ENCODE data around the gene PABPC1L2A. TPM values are rescaled to one million over a fixed set of nuclear protein-coding genes. Genes with fewer than 3 reads are reported as not detected.
"Not testable (repeated sequence)": the region's sequence is repeated elsewhere in the genome, so short reads cannot be mapped to it uniquely, and the experiment has no call there.

The PABPC1L2A gene
- not detected in 2 replicates for total RNA-seq

DNA sequence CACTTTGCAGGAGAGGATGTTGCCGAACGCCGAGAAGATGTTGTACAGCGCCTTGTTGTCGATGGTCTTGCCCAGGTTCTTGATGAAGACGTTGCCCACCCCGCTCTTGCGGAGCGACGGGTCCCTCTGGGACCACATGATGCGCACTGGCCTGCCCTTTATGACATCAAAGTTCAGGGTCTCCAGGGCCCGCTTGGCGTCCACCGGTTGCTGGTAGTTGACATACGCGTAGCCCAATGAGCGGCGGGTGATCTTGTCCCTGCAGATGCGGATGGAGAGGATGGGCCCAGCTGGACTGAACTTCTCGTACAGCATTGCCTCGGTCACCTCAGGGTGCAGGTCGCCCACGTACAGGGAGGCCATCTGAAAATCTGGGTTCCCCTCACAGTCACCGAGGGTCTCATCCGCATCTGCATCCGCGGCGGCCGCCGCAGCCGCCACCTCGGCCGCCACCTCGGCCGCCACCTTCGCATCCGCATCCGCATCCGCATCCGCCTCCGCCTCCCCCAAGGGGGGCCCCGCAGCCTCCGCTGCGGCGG lies at the start of gene PABPC1L2A:
PABPC1L2A (minus strand) TSS at position 489 of the 539 bp plus-strand sequence; CDS start at position 363, 126 bp downstream.
- DNase-seq (ENCODE audit: low read depth); H3K4me3 ChIP-seq (ENCODE audit: low read depth, low read length): not testable (repeated sequence)

DNA sequence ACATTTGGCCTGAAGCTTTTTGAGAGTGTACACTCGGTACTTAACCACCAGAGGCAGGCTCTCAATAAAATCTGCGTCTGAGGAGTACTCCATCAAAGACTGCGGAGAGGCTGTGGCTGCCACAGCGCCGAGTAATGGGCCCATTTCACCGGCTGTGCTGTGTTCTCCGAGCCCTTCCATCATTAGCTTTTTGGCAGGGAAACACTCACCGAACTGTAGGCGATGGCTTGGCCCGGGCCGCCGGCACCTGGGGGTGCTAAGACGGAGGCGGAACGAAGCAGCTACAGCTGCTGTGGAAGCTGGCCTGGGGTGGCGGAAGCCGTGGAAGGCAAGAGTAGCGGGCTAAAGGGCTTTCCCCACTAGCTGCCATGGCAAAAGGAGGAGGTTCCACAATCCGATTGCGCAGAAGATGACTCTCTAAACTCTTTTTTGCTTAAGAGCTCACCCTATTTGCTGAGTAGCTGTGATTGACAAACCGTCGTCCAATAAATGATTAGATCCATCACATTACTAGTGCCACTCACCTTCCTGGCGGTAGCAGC lies 48.5 kb upstream of the PABPC1L2A start:
- DNase-seq (ENCODE audit: low read depth) = no peak

DNA sequence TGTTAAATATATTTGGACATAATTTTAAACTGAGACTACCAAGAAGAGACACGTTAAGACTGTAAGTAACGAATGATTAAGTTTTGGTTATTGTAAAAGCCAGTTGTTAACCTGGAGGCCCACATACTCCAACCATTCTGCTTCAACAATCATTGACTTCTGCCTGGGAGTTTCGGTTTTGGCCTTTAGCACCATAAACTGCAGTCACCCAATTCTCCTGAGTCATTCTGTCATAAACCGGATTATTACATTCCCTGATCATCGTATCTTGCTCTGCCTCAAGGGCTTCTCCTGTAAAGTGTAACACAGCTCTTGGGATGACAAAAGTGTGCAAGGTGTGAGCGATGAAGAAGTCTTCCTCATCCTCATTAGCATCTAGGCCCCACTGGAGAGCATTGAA lies 46.9 kb upstream of the PABPC1L2A start:
- TF ChIP-seq, protein P1, sequence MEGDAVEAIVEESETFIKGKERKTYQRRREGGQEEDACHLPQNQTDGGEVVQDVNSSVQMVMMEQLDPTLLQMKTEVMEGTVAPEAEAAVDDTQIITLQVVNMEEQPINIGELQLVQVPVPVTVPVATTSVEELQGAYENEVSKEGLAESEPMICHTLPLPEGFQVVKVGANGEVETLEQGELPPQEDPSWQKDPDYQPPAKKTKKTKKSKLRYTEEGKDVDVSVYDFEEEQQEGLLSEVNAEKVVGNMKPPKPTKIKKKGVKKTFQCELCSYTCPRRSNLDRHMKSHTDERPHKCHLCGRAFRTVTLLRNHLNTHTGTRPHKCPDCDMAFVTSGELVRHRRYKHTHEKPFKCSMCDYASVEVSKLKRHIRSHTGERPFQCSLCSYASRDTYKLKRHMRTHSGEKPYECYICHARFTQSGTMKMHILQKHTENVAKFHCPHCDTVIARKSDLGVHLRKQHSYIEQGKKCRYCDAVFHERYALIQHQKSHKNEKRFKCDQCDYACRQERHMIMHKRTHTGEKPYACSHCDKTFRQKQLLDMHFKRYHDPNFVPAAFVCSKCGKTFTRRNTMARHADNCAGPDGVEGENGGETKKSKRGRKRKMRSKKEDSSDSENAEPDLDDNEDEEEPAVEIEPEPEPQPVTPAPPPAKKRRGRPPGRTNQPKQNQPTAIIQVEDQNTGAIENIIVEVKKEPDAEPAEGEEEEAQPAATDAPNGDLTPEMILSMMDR (IDR thresholded peaks at IDR 0.05; ENCODE audit: insufficient read depth, low read depth, low read length) = no peak
- no peak for DNase-seq (ENCODE audit: low read depth)
- H3K4me3 ChIP-seq (ENCODE audit: low read depth, low read length) = no peak overlapping the region

More for the DNA sequence above, 48.5 kb upstream of the PABPC1L2A start:
- TF ChIP-seq, protein P1 (IDR thresholded peaks at IDR 0.05; ENCODE audit: insufficient read depth, low read depth, low read length) = no peak
- H3K4me3 ChIP-seq (ENCODE audit: low read depth, low read length) = no peak overlapping the region

DNA sequence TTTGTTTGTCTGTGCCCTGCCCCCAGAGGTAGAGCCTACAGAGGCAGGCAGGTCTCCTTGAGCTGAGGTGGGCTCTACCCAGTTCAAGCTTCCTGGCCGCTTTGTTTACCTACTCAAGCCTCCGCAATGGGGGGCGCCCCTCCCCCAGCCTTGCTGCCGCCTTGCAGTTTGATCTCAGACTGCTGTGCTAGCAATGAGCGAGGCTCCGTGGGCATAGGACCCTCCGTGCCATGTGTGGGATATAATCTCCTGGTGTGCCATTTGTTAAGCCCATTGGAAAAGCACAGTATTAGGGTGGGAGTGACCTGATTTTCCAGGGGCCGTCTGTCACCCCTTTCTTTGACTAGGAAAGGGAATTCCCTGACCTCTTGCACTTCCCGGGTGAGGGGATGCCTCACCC lies 20.2 kb upstream of the PABPC1L2A start:
- not testable (repeated sequence) for DNase-seq (ENCODE audit: low read depth); H3K4me3 ChIP-seq (ENCODE audit: low read depth, low read length)

DNA sequence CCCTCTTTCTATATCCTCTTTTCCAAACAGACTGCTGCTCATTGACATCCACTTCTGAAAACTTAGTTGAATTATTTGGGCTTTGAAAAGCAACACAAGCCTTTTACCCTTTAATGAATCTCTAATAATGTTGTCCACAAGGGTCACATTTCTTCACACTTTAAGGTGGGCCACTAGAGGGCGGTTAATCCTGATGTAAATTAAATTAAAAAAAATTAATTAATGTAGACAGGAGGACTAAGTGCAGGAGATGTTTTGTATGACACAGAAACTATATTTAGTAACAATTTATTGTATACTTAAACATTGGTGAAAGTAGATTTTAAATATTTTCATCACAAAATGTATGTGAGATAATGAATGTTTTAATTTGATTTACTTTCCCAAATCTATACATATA lies 7.5 kb upstream of the PABPC1L2A start:
- peak; percentile 11 for DNase-seq (ENCODE audit: low read depth)
- not testable (repeated sequence) for H3K4me3 ChIP-seq (ENCODE audit: low read depth, low read length)

DNA sequence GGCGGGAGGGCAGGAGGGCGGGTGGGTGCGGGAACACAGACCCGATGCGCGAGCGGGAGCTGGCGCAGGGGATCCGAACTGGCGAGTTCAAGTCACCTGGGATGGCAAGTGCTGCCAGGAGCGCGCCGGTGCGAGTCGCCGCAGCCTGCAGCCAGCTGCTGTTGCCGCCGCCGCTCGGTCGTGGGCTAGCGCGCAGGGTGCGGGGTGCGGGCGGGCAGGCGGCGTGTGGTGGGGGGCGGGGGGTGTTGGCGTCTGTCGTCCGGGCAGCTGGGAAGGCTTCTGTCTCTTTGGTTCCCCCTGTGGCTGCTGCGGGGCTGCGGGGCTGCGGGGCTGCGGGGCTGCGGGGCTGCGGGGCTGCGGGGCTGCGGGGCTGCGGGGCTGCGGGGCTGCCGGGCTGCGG lies 572 bp upstream of the PABPC1L2A start:
- H3K4me3 ChIP-seq (ENCODE audit: low read depth, low read length); DNase-seq (ENCODE audit: low read depth): not testable (repeated sequence)

DNA sequence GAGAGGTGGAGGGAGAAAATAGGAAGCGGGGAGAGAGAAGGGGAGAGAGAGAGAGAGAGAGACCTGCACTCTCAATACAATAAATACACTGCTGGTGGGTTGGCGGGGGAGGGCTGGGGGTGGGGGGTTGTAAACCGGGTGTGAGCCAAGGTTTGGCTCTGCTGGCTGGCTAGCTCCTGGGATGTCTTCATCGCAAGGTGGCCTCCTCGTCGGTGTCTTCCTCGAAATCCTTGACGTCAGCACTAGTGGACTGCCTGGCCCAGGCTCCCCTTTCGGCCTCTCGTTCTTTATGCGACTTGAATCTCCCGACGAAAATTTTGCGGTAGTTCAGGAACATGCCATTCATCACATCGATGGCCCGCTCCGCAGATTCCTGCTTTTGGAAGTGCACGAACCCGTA lies 715 bp downstream of the PABPC1L2A start:
- not testable (repeated sequence) for DNase-seq (ENCODE audit: low read depth); H3K4me3 ChIP-seq (ENCODE audit: low read depth, low read length)

DNA sequence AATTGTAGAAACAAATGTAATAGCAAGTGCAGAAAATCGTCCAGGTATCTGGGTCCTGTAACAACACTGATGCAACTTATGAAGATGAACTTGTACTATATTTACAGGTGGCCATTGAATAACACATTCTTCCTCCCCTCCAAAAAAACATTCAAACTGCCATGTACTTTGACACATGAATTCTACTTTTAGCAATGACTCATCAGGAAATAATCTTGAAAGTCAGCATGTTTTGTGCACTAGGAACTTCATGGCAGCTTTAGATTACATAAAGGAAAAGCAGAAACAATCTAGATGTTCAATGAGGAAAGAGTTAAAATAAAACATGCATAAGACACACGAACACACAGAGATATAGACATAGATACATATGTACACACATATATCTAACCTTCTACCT lies 2.5 kb downstream of the PABPC1L2A start:
- no peak for DNase-seq (ENCODE audit: low read depth)
- H3K4me3 ChIP-seq (ENCODE audit: low read depth, low read length) = no peak overlapping the region
- TF ChIP-seq, protein P1 (IDR thresholded peaks at IDR 0.05; ENCODE audit: insufficient read depth, low read depth, low read length) = no peak

DNA sequence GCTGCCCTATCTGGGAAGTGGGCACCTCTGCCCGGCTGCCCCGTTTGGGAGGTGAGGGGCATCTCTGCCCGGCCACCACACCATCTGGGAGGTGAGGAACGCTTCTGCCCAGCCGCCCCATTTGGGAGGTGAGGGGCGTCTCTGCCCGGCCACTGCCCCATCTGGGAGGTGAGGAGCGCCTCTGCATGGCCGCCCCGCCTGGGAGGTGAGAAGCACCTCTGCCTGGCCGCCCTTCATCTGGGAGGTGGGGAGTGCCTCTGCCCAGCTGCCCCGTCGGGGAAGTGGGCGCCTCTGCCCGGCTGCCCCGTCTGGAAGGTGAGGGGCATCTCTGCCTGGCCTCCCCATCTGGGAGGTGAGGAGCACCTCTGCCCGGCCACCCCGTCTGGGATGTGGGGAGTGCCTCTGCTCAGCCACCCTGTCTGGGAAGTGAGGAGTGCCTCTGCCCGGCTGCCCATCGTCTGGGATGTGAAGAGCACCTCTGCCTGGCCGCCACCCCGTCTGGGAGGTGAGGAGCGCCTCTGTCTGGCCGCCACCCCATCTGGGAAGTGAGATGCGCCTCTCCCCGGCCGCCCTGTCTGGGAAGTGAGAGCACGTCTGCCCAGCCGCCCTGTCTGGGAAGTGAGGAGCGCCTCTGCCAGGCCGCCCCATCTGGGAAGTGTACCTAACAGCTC lies 9.8 kb downstream of the PABPC1L2A start:
- no peak for DNase-seq (ENCODE audit: low read depth)
- TF ChIP-seq, protein P1 (IDR thresholded peaks at IDR 0.05; ENCODE audit: insufficient read depth, low read depth, low read length) = no peak
- no peak overlapping the region for H3K4me3 ChIP-seq (ENCODE audit: low read depth, low read length)
